Activated naive CD8-positive, alpha-beta T cell treated with anti-CD3 and anti-CD28 coated beads, Interleukin-2, amount 50 U/mL, for 16 hours (primary cell): Measurements from ENCODE around the gene MUC12.
"Not testable (repeated sequence)": the region's sequence is repeated elsewhere in the genome, so short reads cannot be mapped to it uniquely, and the experiment has no call there.

Experiments
- DNase-seq: peaks from one replicate; pipeline ENCODE4 v3.0.0-alpha.2; 2020; ENCODE audit warnings: low read depth, low spot score

MUC12 gene

GRCh38 chr7:101060992-101061391, 91.6 kb downstream of the MUC12 start:
- DNase-seq = no peak

- DNase-seq = not testable (repeated sequence)
These were observed 94.8 kb downstream of the MUC12 start for GRCh38 chr7:101064176-101064550.

GRCh38 chr7:101065162-101065561, 95.8 kb downstream of the MUC12 start:
- DNase-seq = not testable (repeated sequence)

GRCh38 chr7:101066141-101066832, 96.9 kb downstream of the MUC12 start:
- no peak for DNase-seq

- DNase-seq = no peak
These were observed 97.4 kb downstream of the MUC12 start for GRCh38 chr7:101066833-101067177.

- DNase-seq = no peak
These were observed 99.0 kb downstream of the MUC12 start for GRCh38 chr7:101068401-101068800.
